D721Med (cell line): Measurements from ENCODE around the gene AFAP1L1.
"Not testable (repeated sequence)": the region's sequence is repeated elsewhere in the genome, so short reads cannot be mapped to it uniquely, and the experiment has no call there.

ENCODE experiments used
- DNase-seq: peaks from one replicate; pipeline ENCODE4 v3.0.0; 2011; ENCODE audit warnings: low spot score; ENCODE audit not compliant: insufficient read length
- FAIRE-seq: peaks from 2 replicates; lab custom pipeline; 2011; peaks lifted over from hg19 to GRCh38; lab: Jason Lieb, UNC
- TF ChIP-seq, protein P1 (sequence below): IDR thresholded peaks from 2 replicates; pipeline ENCODE4 v1.5.1; 2012; ENCODE audit warnings: mild to moderate bottlenecking, control low read depth; ENCODE audit not compliant: insufficient read depth; ENCODE audit errors: missing control alignments

The AFAP1L1 gene

DNA sequence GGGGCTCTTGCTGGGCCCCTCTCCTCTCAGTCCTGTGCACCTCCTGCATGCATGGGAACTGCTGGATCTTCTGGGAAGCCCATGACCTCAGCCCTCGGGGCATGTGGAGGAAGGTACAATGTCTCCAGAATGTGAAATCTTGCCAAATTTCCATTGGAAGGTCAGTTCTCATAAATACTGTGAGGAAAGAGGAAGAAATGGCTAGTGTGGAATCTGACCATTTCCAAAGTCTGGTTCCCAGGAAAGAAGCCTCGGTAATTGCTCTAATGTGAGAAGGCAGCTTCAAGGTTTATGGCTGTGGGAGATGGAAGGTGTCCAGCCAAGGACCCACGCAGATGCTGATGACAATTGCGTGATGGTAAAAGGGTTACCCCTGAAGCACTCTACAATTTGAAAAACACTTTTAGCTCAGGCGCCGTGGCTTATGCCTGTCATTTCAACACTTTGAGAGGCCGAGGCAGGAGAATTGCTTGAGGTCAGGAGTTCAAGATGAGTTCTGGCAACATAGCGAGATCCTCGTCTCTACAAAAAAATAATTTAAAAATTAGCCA lies 115.5 kb downstream of the AFAP1L1 start:
- DNase-seq (no peak), FAIRE-seq (no peak)
- TF ChIP-seq, protein P1, sequence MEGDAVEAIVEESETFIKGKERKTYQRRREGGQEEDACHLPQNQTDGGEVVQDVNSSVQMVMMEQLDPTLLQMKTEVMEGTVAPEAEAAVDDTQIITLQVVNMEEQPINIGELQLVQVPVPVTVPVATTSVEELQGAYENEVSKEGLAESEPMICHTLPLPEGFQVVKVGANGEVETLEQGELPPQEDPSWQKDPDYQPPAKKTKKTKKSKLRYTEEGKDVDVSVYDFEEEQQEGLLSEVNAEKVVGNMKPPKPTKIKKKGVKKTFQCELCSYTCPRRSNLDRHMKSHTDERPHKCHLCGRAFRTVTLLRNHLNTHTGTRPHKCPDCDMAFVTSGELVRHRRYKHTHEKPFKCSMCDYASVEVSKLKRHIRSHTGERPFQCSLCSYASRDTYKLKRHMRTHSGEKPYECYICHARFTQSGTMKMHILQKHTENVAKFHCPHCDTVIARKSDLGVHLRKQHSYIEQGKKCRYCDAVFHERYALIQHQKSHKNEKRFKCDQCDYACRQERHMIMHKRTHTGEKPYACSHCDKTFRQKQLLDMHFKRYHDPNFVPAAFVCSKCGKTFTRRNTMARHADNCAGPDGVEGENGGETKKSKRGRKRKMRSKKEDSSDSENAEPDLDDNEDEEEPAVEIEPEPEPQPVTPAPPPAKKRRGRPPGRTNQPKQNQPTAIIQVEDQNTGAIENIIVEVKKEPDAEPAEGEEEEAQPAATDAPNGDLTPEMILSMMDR = no peak

DNA sequence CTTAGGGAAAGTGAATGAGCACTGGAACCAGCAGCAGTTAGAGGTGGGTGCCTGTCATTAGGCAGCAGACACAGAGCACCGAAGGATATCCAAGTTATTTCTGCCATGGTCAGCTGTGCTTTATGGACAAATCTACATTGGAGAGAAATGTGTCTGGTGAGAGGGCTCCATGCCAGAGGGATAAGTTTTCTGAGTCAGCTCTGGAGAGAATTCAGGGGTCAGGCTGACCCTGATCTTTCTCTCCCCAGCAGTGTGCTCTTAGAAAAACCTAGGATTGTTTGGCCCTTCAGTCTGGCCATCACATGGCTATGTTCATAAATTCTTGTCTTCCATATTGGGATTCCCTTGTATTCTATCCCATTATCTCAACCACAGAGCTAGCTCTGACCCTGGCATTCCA lies 116.3 kb downstream of the AFAP1L1 start:
- no peak for DNase-seq
- TF ChIP-seq, protein P1 = no peak
- FAIRE-seq = no peak

DNA sequence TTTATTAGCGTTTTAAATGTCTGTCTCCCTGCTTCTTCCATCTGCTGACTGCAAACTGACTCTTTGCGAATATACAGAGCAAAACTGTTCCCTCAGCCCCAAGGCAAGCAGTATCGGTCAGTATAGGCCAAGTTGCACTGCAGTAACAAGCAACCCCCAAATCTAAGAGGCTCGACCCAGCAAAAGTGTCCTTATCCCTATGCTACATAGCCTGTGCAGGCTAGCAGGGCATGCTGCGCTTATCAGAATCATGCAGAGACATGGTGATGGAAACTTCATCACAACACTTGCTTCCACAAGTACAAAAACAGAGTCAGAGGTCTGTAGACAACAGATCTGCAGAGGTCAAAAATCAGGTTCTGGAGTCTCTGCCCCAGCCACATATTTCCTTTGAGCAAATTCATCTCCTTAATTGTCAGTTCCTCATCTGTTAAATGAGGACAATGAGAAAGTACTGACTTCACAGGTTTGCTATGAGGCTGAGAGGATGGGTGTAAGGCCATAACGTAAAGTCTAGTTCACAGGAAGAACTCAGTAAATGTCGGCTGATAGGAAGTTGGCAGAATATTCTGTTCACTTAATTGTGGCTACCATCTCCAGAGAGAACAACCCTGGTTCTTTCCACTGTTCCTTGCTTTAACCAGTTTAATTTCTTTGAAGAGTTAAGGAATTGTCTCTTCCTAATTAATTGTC lies 117.0 kb downstream of the AFAP1L1 start:
- TF ChIP-seq, protein P1 = no peak
- FAIRE-seq = peak; percentile 16
- no peak for DNase-seq

DNA sequence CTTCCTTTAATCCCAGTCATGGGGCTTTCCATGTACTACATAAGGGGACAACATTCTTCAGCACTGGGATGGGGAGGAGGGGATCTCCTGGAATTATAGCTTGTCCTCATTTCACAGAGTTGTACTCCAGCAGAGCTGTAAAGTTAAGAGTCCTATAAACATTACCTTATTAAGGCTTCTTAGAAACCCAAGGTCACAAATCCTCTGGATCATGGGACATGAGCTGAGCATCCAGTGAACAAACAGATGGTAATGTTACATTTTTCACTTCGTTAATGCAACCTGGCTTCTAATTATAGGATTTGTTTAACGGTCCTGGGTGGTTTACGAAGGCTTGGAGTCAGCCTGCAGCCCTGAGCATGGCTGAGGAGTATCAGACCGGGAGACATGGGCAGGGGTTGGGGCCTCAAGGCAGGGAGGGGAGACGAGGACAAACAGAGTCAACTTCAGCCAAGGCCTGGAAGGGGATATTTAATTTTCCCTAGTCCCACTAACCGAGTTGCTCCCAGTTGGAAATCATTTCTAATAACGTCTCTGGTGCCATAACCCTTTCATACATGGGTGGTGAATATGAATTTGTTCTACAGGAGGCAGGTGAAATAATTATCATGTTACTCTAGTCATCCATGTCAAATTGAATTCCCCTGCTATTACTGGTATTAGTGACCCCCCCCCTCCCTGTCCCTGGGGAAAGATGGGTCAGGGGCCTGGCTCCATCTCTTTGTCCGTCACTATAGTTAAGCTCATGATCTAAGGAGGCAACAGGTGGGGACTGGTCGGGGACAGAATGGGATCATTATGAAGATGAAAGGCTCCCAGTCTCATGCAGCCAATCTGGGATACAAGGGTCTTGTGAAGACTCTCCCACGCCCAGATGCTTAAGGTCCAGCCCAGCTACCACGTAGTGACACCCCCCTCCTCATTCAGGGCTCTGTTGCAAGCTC lies 118.2 kb downstream of the AFAP1L1 start:
- DNase-seq (no peak), FAIRE-seq (peak; percentile 89)
- TF ChIP-seq, protein P1 = no peak

DNA sequence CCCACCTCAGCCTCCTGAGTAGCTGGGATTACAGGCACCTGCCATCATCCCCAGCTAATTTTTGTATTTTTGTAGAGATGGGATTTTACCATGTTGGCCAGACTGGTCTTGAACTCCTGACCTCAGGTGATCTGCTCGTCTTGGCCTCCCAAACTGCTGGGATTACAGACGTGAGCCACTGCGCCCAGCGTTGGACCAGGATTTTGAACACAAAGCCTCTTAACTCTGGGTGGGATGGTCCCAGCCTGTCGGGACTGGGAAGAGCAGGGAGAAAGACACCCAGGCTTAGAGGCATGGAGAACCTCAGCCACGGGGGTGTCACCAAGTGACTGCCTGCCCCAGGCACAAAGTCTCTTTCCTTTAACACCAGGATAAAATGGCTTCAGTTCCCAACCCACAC lies 119.4 kb downstream of the AFAP1L1 start:
- not testable (repeated sequence) for DNase-seq, FAIRE-seq
